IPS DF 6.9 (cell line): ENCODE results near the gene DSG4.

Source experiments
- DNase-seq: peaks from one replicate; pipeline ENCODE4 v3.0.0-alpha.2; 2013; ENCODE audit warnings: low read depth, low spot score
- H3K27ac ChIP-seq: one replicate; pipeline ENCODE4 v1.5.1; 2013; ENCODE audit warnings: low read length, control low read depth
- H3K27me3 ChIP-seq: 2 replicates; pipeline ENCODE4 v1.6.1; 2013; ENCODE audit warnings: mild to moderate bottlenecking, low read length; ENCODE audit not compliant: control insufficient read depth, insufficient read depth
- H3K36me3 ChIP-seq: 2 replicates; pipeline ENCODE4 v1.6.1; 2013; ENCODE audit warnings: low read length; ENCODE audit not compliant: control insufficient read depth, insufficient read depth
- H3K4me1 ChIP-seq: 2 replicates; pipeline ENCODE4 v1.6.1; 2013; ENCODE audit warnings: low read length; ENCODE audit not compliant: control insufficient read depth, insufficient read depth
- H3K4me3 ChIP-seq: 2 replicates; pipeline ENCODE4 v1.5.1; 2013; ENCODE audit warnings: mild to moderate bottlenecking, low read length
- H3K9me3 ChIP-seq: 2 replicates; pipeline ENCODE4 v1.6.1; 2013; ENCODE audit warnings: low read length, inconsistent platforms; ENCODE audit not compliant: control insufficient read depth, insufficient read depth
- WGBS: extraction: QIAGEN DNeasy Blood & Tissue Kit; methylation state at CpG from one replicate; pipeline ENCODE4 v1.1.7; 2013; ENCODE audit warnings: mixed read lengths, missing lambda C conversion rate; ENCODE audit not compliant: insufficient read length, insufficient coverage; 5-methylcytosine and 5-hydroxymethylcytosine counted together

DSG4 gene

DNA sequence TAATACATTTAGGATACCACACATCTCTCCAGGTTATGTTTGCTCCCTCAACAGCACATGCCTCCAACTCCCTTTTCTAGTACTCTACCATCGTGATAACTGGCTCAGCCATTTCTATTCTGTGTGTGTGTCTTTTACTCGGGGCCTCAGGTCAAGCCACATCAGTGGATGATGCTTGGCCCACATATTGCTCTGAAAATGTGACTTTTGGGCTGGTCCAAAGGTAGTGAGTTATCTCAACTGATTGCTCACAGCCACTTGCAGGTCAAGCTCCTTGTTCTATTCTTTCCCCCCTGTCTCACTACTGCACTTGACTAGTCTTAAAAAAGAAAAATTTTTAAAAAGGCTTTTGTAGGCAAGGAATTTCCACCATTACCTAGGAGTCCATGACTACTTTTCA lies 5.5 kb downstream of the DSG4 start:
- Histone ChIP-seq H3K36me3 (no peaks in the 10 kb centered on the region), H3K27ac (no peak overlapping the region), H3K4me3 (no peak overlapping the region), H3K27me3 (no peaks in the 10 kb centered on the region), H3K9me3 (no peaks in the 10 kb centered on the region), H3K4me1 (no peaks in the 10 kb centered on the region)
- no peak for DNase-seq
- no CpG with 5 or more reads among the region's 2 CpGs for WGBS

DNA sequence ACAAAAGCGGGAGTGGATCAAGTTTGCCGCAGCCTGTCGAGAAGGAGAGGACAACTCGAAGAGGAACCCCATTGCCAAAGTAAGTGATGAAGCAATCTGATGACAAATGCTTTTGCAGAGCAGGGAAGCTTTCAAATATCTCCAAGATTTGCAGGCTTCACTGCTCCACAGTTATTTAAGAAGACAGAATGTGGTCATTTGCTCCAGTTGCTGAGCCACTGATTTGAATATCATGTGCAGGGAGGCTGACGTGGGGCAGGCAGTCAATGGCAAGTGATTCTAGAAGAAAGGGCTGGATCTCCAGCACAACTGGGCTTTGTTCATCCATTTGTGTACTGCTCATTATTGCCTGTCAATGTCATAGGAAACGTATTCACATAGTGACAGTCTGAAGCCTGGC lies 10.2 kb downstream of the DSG4 start:
- Histone ChIP-seq H3K4me1 (no peaks in the 10 kb centered on the region; the same call in 1 of the 2 replicates), H3K27ac (no peak overlapping the region), H3K27me3 (no peaks in the 10 kb centered on the region), H3K36me3 (no peaks in the 10 kb centered on the region), H3K4me3 (no peak overlapping the region), H3K9me3 (no peaks in the 10 kb centered on the region)
- WGBS: no CpG with 5 or more reads among the region's 6 CpGs
- no peak for DNase-seq

DNA sequence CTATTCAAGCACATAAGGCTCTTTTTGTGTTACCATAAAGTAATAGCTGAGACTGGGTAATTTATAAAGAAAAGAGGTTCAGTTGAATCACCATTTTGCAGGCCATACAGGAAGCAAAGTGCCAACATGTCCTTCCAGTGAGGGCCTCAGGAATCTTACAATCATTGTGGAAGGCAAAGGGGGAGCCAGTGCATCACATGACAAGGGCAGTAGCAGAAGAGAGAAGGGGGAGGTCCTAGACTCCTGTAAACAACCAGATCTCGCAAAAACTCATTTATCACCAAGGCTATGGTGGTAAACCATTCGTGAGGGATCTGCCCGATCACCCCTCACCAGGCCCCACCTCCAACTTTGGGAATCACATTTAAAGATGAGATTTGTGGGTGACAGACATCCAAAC lies 16.7 kb downstream of the DSG4 start:
- Histone ChIP-seq H3K4me1 (no peaks in the 10 kb centered on the region), H3K27ac (no peak overlapping the region), H3K36me3 (no peaks in the 10 kb centered on the region), H3K27me3 (no peaks in the 10 kb centered on the region), H3K4me3 (no peak overlapping the region), H3K9me3 (no peaks in the 10 kb centered on the region)
- no peak for DNase-seq
- WGBS: no CpG with 5 or more reads among the region's 3 CpGs

DNA sequence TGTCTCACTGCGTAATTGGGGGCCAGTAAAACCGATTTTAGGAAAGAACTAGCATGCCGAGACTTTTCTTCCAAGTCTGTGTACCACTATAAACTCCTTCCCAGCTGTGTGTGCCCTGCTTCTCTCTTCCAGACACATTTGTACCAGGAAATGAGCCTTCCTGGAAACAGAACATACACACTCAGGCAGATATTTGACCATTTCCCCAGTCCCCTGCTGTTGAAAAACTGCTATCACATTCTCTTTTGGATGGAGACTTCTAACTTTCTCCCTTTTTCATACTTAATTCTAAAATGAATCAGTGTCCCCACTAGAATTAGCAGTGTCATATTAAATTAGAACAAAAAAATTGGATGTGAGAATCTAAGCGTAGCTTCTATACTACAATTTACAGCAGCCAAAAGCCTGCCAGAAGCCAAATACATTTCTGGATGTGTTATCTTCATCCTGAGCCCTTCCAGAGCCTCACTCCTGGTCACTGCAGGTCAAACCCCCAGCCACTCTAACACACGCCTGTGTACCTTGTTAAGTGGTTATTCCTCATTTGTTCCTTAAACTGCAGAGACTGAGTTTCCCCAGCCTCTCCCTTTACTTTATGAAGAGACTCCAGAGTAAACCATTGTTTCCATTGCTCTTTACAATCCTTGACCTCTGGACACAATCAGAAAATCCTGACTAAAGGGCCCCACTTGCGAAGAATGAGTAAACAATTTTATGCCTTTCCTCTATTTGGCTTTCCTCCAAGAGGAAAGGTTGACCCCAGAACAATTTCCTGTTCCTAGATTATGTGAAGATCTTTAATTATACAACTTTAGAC lies 20.4 kb downstream of the DSG4 start:
- no peak for DNase-seq
- Histone ChIP-seq H3K27ac (no peak overlapping the region), H3K4me3 (no peak overlapping the region), H3K27me3 (no peaks in the 10 kb centered on the region), H3K9me3 (no peaks in the 10 kb centered on the region), H3K4me1 (no peaks in the 10 kb centered on the region), H3K36me3 (no peaks in the 10 kb centered on the region)
- no CpG with 5 or more reads among the region's 6 CpGs for WGBS

DNA sequence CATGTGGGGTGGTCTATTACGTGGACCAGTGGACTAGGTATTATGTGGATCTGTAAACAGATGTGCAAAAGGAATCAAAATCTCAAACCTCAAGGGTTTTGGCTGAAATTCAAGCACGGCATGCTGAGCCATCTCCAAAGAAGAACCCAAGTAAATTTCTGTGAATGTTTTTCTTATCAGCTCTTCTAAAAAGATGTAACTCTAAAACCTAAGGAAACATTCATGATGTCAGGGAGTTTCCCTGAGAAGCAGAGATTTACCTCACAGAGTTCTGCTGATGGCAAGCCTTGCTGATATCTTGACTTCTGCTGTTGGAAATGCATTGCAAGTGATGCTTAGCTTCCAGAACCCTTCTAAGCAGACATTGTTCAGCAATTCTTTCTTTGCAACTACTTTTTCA lies 21.6 kb downstream of the DSG4 start:
- no CpG with 5 or more reads among the region's 2 CpGs for WGBS
- Histone ChIP-seq H3K27me3 (no peaks in the 10 kb centered on the region), H3K4me1 (no peaks in the 10 kb centered on the region), H3K9me3 (no peaks in the 10 kb centered on the region), H3K27ac (no peak overlapping the region), H3K36me3 (no peaks in the 10 kb centered on the region), H3K4me3 (no peak overlapping the region)
- DNase-seq: no peak

DNA sequence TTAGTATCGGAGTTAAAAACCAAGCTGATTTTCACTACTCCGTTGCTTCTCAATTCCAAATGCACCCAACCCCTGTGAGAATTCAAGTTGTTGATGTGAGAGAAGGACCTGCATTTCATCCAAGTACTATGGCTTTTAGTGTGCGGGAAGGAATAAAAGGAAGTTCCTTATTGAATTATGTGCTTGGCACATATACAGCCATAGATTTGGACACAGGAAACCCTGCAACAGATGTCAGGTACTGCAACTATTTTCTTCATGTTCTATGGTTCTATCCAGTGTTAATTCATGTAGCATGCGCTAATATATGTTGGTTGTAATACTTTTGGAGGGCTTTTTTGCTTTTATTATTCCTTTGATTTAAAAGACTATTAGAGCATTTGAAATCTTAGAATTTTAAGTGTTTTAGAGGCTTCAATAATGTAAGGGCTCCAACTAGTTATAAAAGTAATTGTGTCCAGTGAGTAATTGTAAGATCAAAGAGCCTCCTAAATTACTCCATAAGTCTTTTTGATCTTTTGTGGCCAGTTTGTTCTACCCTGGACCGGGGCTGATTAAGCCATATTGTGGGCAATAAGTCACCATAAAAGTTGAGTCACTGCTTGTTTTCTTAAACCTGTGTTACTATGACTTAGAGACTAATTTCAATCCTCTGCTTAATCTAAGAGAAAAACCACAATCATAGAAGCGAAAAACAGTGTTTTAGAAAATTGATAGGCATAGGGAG lies 22.9 kb downstream of the DSG4 start:
- WGBS: no CpG with 5 or more reads among the region's 6 CpGs
- H3K36me3 ChIP-seq: no peaks in the 10 kb centered on the region
- no peaks in the 10 kb centered on the region for H3K4me1 ChIP-seq
- H3K27ac ChIP-seq: no peak overlapping the region
- H3K27me3 ChIP-seq: no peaks in the 10 kb centered on the region
- no peaks in the 10 kb centered on the region for H3K9me3 ChIP-seq
- DNase-seq: no peak
- no peak overlapping the region for H3K4me3 ChIP-seq

DNA sequence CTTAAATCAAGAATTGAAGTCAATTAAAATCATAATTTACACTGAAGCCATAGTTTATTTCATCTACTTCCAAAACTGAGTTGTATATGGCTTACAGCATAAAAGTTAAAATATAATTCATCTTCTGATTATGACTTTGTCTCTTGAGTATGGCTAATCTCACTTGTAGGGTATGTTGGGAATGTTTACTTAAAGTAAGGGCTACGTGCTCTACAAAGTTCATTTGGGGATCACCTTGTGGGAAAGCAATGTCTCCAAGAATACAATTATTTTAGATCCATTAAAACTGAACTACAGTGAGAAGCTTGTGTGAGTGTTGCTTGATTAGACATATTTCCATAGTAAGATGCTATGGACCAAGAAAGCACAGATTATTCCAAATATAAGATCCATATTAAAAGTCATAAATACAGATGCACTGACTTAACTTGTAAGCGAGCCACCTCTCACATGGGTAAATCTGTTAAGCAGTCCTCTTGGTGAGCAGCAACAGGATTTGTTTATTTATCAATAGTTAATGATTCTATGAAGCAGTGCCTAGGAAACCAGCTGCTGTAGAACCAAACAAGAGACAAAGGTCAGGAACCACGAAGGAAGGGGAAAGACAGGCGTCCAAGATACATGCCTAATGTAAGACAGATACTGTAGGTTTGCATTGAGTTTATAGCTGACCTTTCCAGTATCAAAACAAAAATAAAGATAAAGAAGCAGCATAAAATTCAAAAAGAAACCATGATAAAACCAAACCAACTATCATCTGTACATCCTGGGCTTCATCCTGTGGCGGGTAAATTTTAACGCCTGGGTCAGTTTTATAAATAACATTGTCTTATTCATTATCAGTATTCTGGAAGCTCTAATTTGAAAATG lies 24.8 kb downstream of the DSG4 start:
- no peak overlapping the region for H3K27ac ChIP-seq
- no peaks in the 10 kb centered on the region for H3K27me3 ChIP-seq
- WGBS: no CpG with 5 or more reads among the region's 6 CpGs
- no peak overlapping the region for H3K4me3 ChIP-seq
- no peaks in the 10 kb centered on the region for H3K4me1 ChIP-seq
- no peak for DNase-seq
- H3K36me3 ChIP-seq: no peaks in the 10 kb centered on the region
- no peaks in the 10 kb centered on the region for H3K9me3 ChIP-seq

DNA sequence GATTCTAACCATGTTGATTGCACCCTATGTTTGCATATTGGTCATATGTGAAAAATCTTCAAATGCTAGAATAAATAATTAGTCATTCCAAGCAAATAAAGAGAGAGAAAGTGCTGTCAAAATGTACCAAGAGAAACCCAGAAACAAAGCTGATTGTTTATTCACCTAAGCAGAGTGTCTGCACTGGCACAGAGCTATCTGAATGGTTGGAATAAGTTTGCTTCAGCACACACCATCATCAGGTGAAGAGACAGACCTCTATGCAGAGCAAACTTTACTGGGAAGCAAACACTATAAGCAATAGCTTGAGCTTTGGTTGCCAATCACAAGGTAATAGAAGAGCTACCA lies 25.4 kb downstream of the DSG4 start:
- Histone ChIP-seq H3K36me3 (no peaks in the 10 kb centered on the region), H3K4me3 (no peak overlapping the region), H3K27ac (no peak overlapping the region), H3K9me3 (no peaks in the 10 kb centered on the region), H3K27me3 (no peaks in the 10 kb centered on the region), H3K4me1 (no peaks in the 10 kb centered on the region)
- DNase-seq: no peak

DNA sequence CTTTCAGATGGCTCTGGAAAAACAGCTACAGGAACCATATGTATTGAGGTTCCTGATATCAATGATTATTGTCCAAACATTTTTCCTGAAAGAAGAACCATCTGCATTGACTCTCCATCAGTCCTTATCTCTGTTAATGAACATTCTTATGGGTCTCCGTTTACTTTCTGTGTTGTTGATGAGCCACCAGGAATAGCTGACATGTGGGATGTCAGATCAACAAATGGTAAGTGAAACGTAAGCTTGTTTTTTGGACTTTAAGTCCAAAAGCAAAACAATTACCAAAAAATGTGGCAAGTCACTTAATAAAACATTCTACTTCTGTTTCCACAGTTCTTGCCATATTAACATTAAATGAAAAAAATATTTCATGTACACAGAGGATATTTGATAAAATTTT lies 26.8 kb downstream of the DSG4 start:
- Histone ChIP-seq H3K9me3 (no peaks in the 10 kb centered on the region), H3K27me3 (no peaks in the 10 kb centered on the region), H3K4me3 (no peak overlapping the region), H3K36me3 (no peaks in the 10 kb centered on the region), H3K27ac (no peak overlapping the region), H3K4me1 (no peaks in the 10 kb centered on the region)
- WGBS: no CpG with 5 or more reads among the region's 2 CpGs
- DNase-seq: no peak

DNA sequence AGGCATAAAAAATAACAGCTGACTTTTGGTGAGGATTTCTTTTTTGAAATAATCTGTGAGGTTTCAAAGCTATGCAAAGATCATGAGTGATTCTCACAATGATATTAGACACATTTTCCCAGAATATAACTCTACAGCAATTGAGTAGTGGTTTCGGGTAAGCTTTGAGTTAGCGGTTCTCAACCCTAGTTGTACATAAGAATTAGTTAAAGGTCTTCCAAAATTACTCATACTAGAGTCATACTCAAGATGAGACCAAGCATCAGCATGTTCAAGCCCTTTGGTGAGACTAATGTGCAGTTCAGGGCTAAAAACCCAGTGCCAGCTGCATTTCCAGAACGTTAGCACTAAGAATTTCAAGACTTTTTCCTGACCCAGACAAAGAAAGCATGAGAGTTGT lies 31.1 kb downstream of the DSG4 start:
- Histone ChIP-seq H3K4me3 (no peak overlapping the region), H3K9me3 (no peaks in the 10 kb centered on the region), H3K36me3 (no peaks in the 10 kb centered on the region), H3K27ac (no peak overlapping the region), H3K4me1 (no peaks in the 10 kb centered on the region), H3K27me3 (no peaks in the 10 kb centered on the region)
- DNase-seq: no peak
- WGBS: no CpG with 5 or more reads among the region's 3 CpGs
